Measurements from ENCODE around the gene WNK1.

WNK1 gene

DNA sequence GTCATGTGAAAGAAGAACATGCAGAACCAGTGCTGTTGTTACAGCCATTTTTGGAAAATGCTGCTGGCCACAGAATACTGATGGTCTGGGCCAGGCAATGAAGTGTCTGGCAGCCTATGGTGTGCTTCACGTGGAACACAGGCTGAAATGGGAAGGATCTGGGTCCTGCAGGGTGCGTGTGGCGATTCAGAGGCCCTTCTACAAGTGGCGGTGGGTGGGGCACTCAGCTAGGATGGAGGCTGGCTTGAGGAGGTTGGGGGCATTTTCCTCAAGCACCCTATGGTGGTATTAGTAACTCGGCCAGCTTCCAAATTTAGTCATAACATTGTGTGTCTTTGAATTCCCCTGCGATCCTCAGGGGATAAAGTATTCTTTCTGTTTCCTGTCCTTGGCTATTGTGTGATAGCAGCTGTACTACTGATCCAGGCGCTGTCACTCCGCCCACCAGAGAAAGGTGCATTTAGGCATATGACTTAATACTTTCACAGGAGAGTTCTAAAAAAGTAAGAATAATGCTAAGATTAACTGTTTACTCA, 206.3 kb downstream of the WNK1 start:
- no peak for DNase-seq
